HEK293 (cell line): ENCODE data around the gene EIF2S1.

Experiments used
- CTCF ChIA-PET: fragments of 350-600 bp; formaldehyde crosslinking; extraction: SDS; loops from one replicate; lab custom pipeline; 2021; ENCODE audit warnings: antibody characterized with exemption; lab: Yijun Ruan, JAX
- POLR2A ChIA-PET: fragments of 300-600 bp; formaldehyde crosslinking; extraction: SDS; loops from one replicate; lab custom pipeline; 2020; ENCODE audit warnings: antibody characterized with exemption, inconsistent platforms; lab: Yijun Ruan, JAX
- H3K27ac ChIP-seq: fragments of 200-500 bp; sonication (Bioruptor generic); 2 replicates; pipeline ENCODE4 v1.5.1; 2014; ENCODE audit warnings: low read depth, low read length, control low read depth, inconsistent platforms; ENCODE audit errors: extremely low read depth
- H3K36me3 ChIP-seq, 2 experiments: fragments of 200-500 bp in 1 of 2; sonication (Bioruptor generic) in 1 of 2; 1 replicate in 1 of 2; 2 replicates in 1 of 2; pipeline ENCODE4 v1.5.1; 2014 to 2017; ENCODE audit warnings: inconsistent platforms in 2 of 2, low read length in 2 of 2; ENCODE audit not compliant: control insufficient read depth in 2 of 2, insufficient read depth in 1 of 2
- H3K4me1 ChIP-seq: fragments of 200-500 bp; sonication (Bioruptor generic); 2 replicates; pipeline ENCODE4 v1.5.1; 2014; ENCODE audit warnings: mild to moderate bottlenecking, low read length, inconsistent platforms; ENCODE audit not compliant: control insufficient read depth, insufficient read depth
- H3K4me3 ChIP-seq: 2 replicates; pipeline ENCODE4 v1.5.1; 2011; ENCODE audit warnings: low read depth, mild to moderate bottlenecking, control low read depth, low read length, moderate library complexity
- H3K9me3 ChIP-seq: fragments of 200-500 bp; sonication (Bioruptor generic); 2 replicates; pipeline ENCODE4 v1.5.1; 2014; ENCODE audit warnings: low read depth, low read length, inconsistent platforms; ENCODE audit not compliant: control insufficient read depth, insufficient read depth
- HIC1 ChIP-seq: fragments of 450-650 bp; formaldehyde crosslinking; IDR thresholded peaks from 2 replicates; pipeline ENCODE4 v1.5.1; 2016; ENCODE audit warnings: missing biosample characterization, missing genetic modification characterization
- HOXA7 ChIP-seq: sonication (generic); formaldehyde crosslinking; IDR thresholded peaks from 2 replicates; pipeline ENCODE4 v1.8.1; 2022; ENCODE audit warnings: missing genetic modification reagents, borderline replicate concordance
- KLF10 ChIP-seq: fragments of 450-650 bp; IDR thresholded peaks from 2 replicates; pipeline ENCODE4 v1.5.1; 2018; ENCODE audit warnings: missing biosample characterization, mild to moderate bottlenecking, missing genetic modification characterization
- MYNN ChIP-seq: fragments of 450-650 bp; formaldehyde crosslinking; IDR thresholded peaks from 2 replicates; pipeline ENCODE4 v1.5.1; 2016; ENCODE audit warnings: missing biosample characterization, missing genetic modification characterization, borderline replicate concordance
- MZF1 ChIP-seq: fragments of 450-650 bp; formaldehyde crosslinking; IDR thresholded peaks from 2 replicates; pipeline ENCODE4 v1.5.1; 2017; ENCODE audit warnings: missing biosample characterization, missing genetic modification characterization, borderline replicate concordance
- TSHZ1 ChIP-seq: fragments of 450-650 bp; formaldehyde crosslinking; IDR thresholded peaks from 2 replicates; pipeline ENCODE4 v1.5.1; 2016; ENCODE audit warnings: missing biosample characterization, missing genetic modification characterization, borderline replicate concordance
- ZFP41 ChIP-seq: fragments of 450-650 bp; formaldehyde crosslinking; IDR thresholded peaks from 2 replicates; pipeline ENCODE4 v1.5.1; 2016; ENCODE audit warnings: missing biosample characterization, missing genetic modification characterization, borderline replicate concordance
- ZNF18 ChIP-seq: fragments of 450-650 bp; formaldehyde crosslinking; IDR thresholded peaks from 2 replicates; pipeline ENCODE4 v1.5.1; 2016; ENCODE audit warnings: missing biosample characterization, missing genetic modification characterization
- ZNF2 ChIP-seq: fragments of 450-650 bp; formaldehyde crosslinking; IDR thresholded peaks from 2 replicates; pipeline ENCODE4 v1.5.1; 2016; ENCODE audit warnings: missing biosample characterization, missing genetic modification characterization
- ZNF266 ChIP-seq: fragments of 450-650 bp; formaldehyde crosslinking; IDR thresholded peaks from 2 replicates; pipeline ENCODE4 v1.5.1; 2016; ENCODE audit warnings: missing biosample characterization, missing genetic modification characterization, low read depth
- ZNF416 ChIP-seq: fragments of 450-650 bp; formaldehyde crosslinking; IDR thresholded peaks from 2 replicates; pipeline ENCODE4 v1.5.1; 2016; ENCODE audit warnings: missing biosample characterization, missing genetic modification characterization
- ZNF600 ChIP-seq: fragments of 450-650 bp; formaldehyde crosslinking; IDR thresholded peaks from 2 replicates; pipeline ENCODE4 v1.5.1; 2016; ENCODE audit warnings: missing biosample characterization, missing genetic modification characterization
- ZNF776 ChIP-seq: fragments of 450-650 bp; formaldehyde crosslinking; IDR thresholded peaks from 2 replicates; pipeline ENCODE4 v1.5.0; 2017; ENCODE audit warnings: missing biosample characterization, missing genetic modification characterization, borderline replicate concordance
- TF ChIP-seq, protein P1 (sequence below): fragments of 450-650 bp; formaldehyde crosslinking; conservative IDR thresholded peaks from 2 replicates; pipeline ENCODE4 v1.5.1; 2016; ENCODE audit warnings: low read depth, missing biosample characterization, missing genetic modification characterization

The EIF2S1 gene

DNA sequence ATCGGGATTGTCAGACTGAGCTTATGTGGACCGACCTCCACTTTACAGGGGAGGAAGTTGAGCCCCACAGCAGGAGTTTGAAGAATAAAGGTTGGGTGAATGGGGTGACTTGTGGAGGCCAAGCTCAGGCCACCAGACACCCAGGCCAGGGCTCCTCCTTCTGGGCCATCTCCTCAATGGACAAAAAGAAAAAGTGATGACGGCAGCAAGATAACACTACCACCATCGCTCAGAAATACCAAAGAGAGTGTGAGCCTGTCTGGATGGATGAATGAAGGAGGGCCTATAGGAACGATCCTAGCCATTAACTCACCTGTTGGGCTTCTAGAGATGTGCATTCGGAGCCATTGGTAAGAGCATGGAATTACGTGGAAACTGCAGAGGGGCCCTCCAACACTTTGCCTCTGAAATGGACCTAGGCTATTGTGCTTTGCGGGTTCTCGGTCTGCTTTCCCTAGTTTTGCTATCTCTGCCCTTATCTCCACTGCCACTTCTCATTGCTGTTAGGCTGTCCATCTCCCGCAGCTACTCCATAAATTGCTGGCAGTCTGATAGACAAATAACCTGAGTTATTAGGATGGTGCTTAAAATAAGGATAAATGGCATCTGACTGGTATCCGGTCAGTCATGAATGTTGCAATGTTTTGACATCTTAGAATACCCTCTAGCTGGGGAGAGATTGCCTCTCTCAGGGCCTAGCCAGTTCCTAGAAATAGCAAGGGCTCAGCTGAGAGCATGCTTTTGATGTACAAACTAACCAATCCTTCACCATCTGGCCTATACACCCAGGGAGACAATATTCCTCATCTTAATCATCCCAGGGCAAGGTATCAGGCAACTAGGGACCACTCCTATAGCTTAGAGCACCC is 61.5 kb downstream of the EIF2S1 start (continued):
- TF ChIP-seq TSHZ1 (tag by site-specific recombination): no peak
- TF ChIP-seq HIC1 (tag by site-specific recombination): no peak
- TF ChIP-seq MYNN: no peak

DNA sequence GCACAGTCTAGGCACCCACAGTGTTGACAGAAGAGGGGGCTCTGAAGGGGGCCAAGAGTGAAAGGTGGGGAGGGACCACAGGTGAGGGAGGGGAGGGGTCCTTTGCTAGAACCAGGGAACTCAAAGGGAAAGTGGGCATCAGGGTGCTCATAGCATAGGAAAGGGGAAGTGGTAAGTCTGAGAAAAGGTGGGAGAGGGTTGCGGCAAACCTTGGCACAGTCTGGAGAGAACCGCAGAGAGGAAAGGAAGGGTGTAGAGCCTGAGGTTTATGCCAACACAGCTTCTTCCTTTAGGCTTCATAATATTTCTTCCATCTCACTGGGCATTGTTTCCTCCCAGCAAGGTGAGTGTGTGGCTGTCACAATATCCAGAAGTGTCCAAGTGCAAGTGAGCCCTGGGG is 63.3 kb downstream of the EIF2S1 start:
- no peak for TF ChIP-seq ZNF416 (tag by site-specific recombination)
- TF ChIP-seq, protein P1, sequence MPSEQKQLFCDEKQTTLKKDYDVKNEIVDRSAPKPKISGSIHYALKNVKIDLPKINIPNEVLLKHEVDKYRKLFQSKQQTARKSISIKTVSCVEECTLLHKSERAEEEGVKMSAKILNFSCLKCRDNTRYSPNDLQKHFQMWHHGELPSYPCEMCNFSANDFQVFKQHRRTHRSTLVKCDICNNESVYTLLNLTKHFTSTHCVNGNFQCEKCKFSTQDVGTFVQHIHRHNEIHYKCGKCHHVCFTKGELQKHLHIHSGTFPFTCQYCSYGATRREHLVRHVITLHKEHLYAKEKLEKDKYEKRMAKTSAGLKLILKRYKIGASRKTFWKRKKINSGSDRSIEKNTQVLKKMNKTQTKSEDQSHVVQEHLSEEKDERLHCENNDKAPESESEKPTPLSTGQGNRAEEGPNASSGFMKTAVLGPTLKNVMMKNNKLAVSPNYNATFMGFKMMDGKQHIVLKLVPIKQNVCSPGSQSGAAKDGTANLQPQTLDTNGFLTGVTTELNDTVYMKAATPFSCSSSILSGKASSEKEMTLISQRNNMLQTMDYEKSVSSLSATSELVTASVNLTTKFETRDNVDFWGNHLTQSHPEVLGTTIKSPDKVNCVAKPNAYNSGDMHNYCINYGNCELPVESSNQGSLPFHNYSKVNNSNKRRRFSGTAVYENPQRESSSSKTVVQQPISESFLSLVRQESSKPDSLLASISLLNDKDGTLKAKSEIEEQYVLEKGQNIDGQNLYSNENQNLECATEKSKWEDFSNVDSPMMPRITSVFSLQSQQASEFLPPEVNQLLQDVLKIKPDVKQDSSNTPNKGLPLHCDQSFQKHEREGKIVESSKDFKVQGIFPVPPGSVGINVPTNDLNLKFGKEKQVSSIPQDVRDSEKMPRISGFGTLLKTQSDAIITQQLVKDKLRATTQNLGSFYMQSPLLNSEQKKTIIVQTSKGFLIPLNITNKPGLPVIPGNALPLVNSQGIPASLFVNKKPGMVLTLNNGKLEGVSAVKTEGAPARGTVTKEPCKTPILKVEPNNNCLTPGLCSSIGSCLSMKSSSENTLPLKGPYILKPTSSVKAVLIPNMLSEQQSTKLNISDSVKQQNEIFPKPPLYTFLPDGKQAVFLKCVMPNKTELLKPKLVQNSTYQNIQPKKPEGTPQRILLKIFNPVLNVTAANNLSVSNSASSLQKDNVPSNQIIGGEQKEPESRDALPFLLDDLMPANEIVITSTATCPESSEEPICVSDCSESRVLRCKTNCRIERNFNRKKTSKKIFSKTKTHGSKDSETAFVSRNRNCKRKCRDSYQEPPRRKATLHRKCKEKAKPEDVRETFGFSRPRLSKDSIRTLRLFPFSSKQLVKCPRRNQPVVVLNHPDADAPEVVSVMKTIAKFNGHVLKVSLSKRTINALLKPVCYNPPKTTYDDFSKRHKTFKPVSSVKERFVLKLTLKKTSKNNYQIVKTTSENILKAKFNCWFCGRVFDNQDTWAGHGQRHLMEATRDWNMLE (tag by site-specific recombination): no peak
- TF ChIP-seq ZFP41 (tag by site-specific recombination): no peak
- no peak for TF ChIP-seq ZNF600 (tag by site-specific recombination)
- no peak for TF ChIP-seq MZF1
- no peak for TF ChIP-seq ZNF776 (tag by site-specific recombination)
- no peak for TF ChIP-seq KLF10 (tag by site-specific recombination)
- no peak for TF ChIP-seq ZNF18 (tag by site-specific recombination)
- no peak for TF ChIP-seq ZNF2 (tag by site-specific recombination)
- no peak for TF ChIP-seq HOXA7 (CRISPR knock-in tag)
- TF ChIP-seq ZNF266 (tag by site-specific recombination): no peak
- Histone ChIP-seq H3K9me3 (no peaks in the 10 kb centered on the region), H3K27ac (no peak overlapping the region), H3K4me3 (no peak overlapping the region), H3K4me1 (no peaks in the 10 kb centered on the region), H3K36me3 (no peaks in the 10 kb centered on the region)
- POLR2A ChIA-PET: no interaction called here
- CTCF ChIA-PET: interaction anchor here (1.6 kb wide), 1 partner anchor 281 kb away, joined by 8 read pairs; no protein-coding TSS in a partner anchor
